PFSK-1 (cell line): ENCODE data around the gene UVRAG.

Experiments
- FOXP2 ChIP-seq: optimal IDR thresholded peaks from 2 replicates; pipeline ENCODE3; 2011; ENCODE audit warnings: borderline replicate concordance, control low read depth, inconsistent platforms; ENCODE audit not compliant: insufficient read depth; ENCODE audit errors: extremely low read length, extremely low read depth
- POLR2AphosphoS5 ChIP-seq: IDR thresholded peaks from 2 replicates; pipeline ENCODE4 v1.6.1; 2012; ENCODE audit warnings: low read depth, mild to moderate bottlenecking, control low read depth, low read length, moderate library complexity
- REST ChIP-seq, 2 experiments: IDR thresholded peaks; 2 replicates each; pipeline versions ENCODE4 v1.6.1 to v1.8.0; 2011 to 2012; ENCODE audit warnings: low read depth in 2 of 2, low read length in 2 of 2, control low read depth in 1 of 2, inconsistent platforms in 1 of 2, mild to moderate bottlenecking in 1 of 2, moderate library complexity in 1 of 2; ENCODE audit not compliant: insufficient read depth in 1 of 2
- SIN3A ChIP-seq: IDR thresholded peaks from 2 replicates; pipeline ENCODE4 v1.6.1; 2012; ENCODE audit warnings: mild to moderate bottlenecking, low read length, moderate library complexity, borderline replicate concordance; ENCODE audit not compliant: insufficient read depth
- TAF1 ChIP-seq: IDR thresholded peaks from 2 replicates; pipeline ENCODE4 v1.6.1; 2012; ENCODE audit warnings: low read length, control low read depth, borderline replicate concordance; ENCODE audit not compliant: insufficient read depth

UVRAG gene

GRCh38 chr11:76090174-76090573, 275.2 kb downstream of the UVRAG start:
- TF ChIP-seq SIN3A, result no peak
- TF ChIP-seq POLR2AphosphoS5, result no peak
- no peak for TF ChIP-seq REST (IDR thresholded peaks at IDR 0.05; ENCODE audit: insufficient read depth in 1 of 2, low read depth in 2 of 2, low read length in 2 of 2)

GRCh38 chr11:76090821-76091220, 275.8 kb downstream of the UVRAG start:
- TF ChIP-seq TAF1 (no peak), POLR2AphosphoS5 (no peak), REST (IDR thresholded peaks at IDR 0.05; ENCODE audit: insufficient read depth in 1 of 2, low read depth in 2 of 2, low read length in 2 of 2) (no peak), FOXP2 (no peak), SIN3A (no peak)

GRCh38 chr11:76094740-76095139, 279.7 kb downstream of the UVRAG start:
- TF ChIP-seq POLR2AphosphoS5 (no peak), REST (IDR thresholded peaks at IDR 0.05; ENCODE audit: insufficient read depth in 1 of 2, low read depth in 2 of 2, low read length in 2 of 2) (no peak), SIN3A (no peak), FOXP2 (no peak), TAF1 (no peak)

- TF ChIP-seq POLR2AphosphoS5, result no peak
- no peak for TF ChIP-seq REST (IDR thresholded peaks at IDR 0.05; ENCODE audit: insufficient read depth in 1 of 2, low read depth in 2 of 2, low read length in 2 of 2)
Observed at GRCh38 chr11:76095891-76096290, 280.9 kb downstream of the UVRAG start.

GRCh38 chr11:76096552-76096951, 281.5 kb downstream of the UVRAG start:
- no peak for TF ChIP-seq SIN3A

- no peak for TF ChIP-seq REST (IDR thresholded peaks at IDR 0.05; ENCODE audit: insufficient read depth in 1 of 2, low read depth in 2 of 2, low read length in 2 of 2)
- no peak for TF ChIP-seq SIN3A
- no peak for TF ChIP-seq FOXP2
- TF ChIP-seq TAF1, result no peak
Observed at GRCh38 chr11:76102802-76103201, 287.8 kb downstream of the UVRAG start.
